SK-N-SH (cell line): ENCODE data around the gene MMAB. TPM values are rescaled to one million over a fixed set of nuclear protein-coding genes. Genes with fewer than 3 reads are reported as not detected.

Experiments used
- CTCF ChIA-PET: fragments of 300-600, 350-600 bp; formaldehyde crosslinking; extraction: SDS; loops from one replicate; lab custom pipeline; 2021; lab: Yijun Ruan, JAX
- POLR2A ChIA-PET: fragments of 350-600 bp; sonication (Branson Sonifier 250); formaldehyde crosslinking; extraction: SDS; loops from one replicate; lab custom pipeline; 2020; ENCODE audit warnings: antibody characterized with exemption, inconsistent platforms; lab: Yijun Ruan, JAX
- DNase-seq: peaks from one replicate; pipeline ENCODE4 v3.0.0; 2012
- H2AFZ ChIP-seq: fragments of 200-600 bp; sonication (generic); 2 replicates; pipeline ENCODE4 v1.8.1; 2016; ENCODE audit warnings: antibody characterized with exemption, mild to moderate bottlenecking, low read depth
- H3F3A ChIP-seq: fragments of 200-600 bp; sonication (generic); replicated peaks from 2 replicates; pipeline ENCODE3; 2016; ENCODE audit warnings: antibody characterized with exemption, mild to moderate bottlenecking; ENCODE audit not compliant: insufficient read depth
- H3K27ac ChIP-seq, 2 experiments: fragments of 200-500 bp in 1 of 2; fragments of 200-600 bp in 1 of 2; sonication (Bioruptor generic) in 1 of 2; sonication (generic), shearing (Covaris generic) in 1 of 2; 2 replicates each; pipeline versions ENCODE4 v1.5.1 to v1.6.1; 2014 to 2016; ENCODE audit warnings: low read depth in 2 of 2, inconsistent platforms in 1 of 2, low read length in 1 of 2, mild to moderate bottlenecking in 1 of 2, mixed read lengths in 1 of 2
- H3K27me3 ChIP-seq: fragments of 200-600 bp; sonication (generic), shearing (Covaris generic); 2 replicates; pipeline ENCODE4 v1.6.1; 2016; ENCODE audit warnings: mixed run types; ENCODE audit not compliant: insufficient read depth
- H3K36me3 ChIP-seq, 2 experiments: fragments of 200-500 bp in 1 of 2; fragments of 200-600 bp in 1 of 2; sonication (Bioruptor generic) in 1 of 2; sonication (generic) in 1 of 2; replicated peaks in 1 of 2; 2 replicates each; pipeline versions ENCODE3 to v1.5.1; 2014 to 2016; ENCODE audit warnings: low read length in 1 of 2, mild to moderate bottlenecking in 1 of 2; ENCODE audit not compliant: insufficient read depth in 2 of 2, control insufficient read depth in 1 of 2
- H3K4me1 ChIP-seq, 2 experiments: fragments of 200-500 bp in 1 of 2; fragments of 200-600 bp in 1 of 2; sonication (Bioruptor generic) in 1 of 2; sonication (generic), shearing (Covaris generic) in 1 of 2; 2 replicates each; pipeline versions ENCODE4 v1.5.1 to v1.6.1; 2014 to 2016; ENCODE audit warnings: low read depth in 1 of 2, low read length in 1 of 2, mixed run types in 1 of 2; ENCODE audit not compliant: insufficient read depth in 2 of 2, control insufficient read depth in 1 of 2
- H3K4me2 ChIP-seq: fragments of 200-600 bp; sonication (generic), shearing (Covaris generic); 2 replicates; pipeline ENCODE4 v1.6.1; 2017; ENCODE audit warnings: mixed run types
- H3K4me3 ChIP-seq, 2 experiments: fragments of 200-500 bp in 1 of 2; fragments of 200-600 bp in 1 of 2; sonication (Bioruptor generic) in 1 of 2; sonication (generic), shearing (Covaris generic) in 1 of 2; 2 replicates each; pipeline versions ENCODE4 v1.5.1 to v1.8.1; 2014 to 2016; ENCODE audit warnings: low read depth in 2 of 2, inconsistent platforms in 1 of 2, low read length in 1 of 2, mild to moderate bottlenecking in 1 of 2, mixed read lengths in 1 of 2, moderate library complexity in 1 of 2
- H3K79me2 ChIP-seq: fragments of 200-600 bp; sonication (generic); 2 replicates; pipeline ENCODE4 v1.8.1; 2017; ENCODE audit warnings: mild to moderate bottlenecking; ENCODE audit not compliant: insufficient read depth
- H3K9ac ChIP-seq: fragments of 200-600 bp; sonication (generic); 2 replicates; pipeline ENCODE4 v1.6.1; 2017; ENCODE audit warnings: mixed run types
- H3K9me2 ChIP-seq: fragments of 200-600 bp; sonication (generic); 2 replicates; pipeline ENCODE4 v1.6.1; 2017; ENCODE audit warnings: mixed run types
- H3K9me3 ChIP-seq: fragments of 200-600 bp; sonication (generic); 2 replicates; pipeline ENCODE4 v1.6.1; 2017; ENCODE audit warnings: mixed run types, mild to moderate bottlenecking, moderate library complexity
- H4K20me1 ChIP-seq: fragments of 200-600 bp; sonication (generic); 2 replicates; pipeline ENCODE4 v1.6.1; 2017; ENCODE audit warnings: mild to moderate bottlenecking, mixed run types; ENCODE audit not compliant: insufficient read depth
- CHD2 ChIP-seq: fragments of 150-350 bp; IDR thresholded peaks from 2 replicates; pipeline ENCODE4 v1.6.1; 2018; ENCODE audit warnings: low read length; ENCODE audit not compliant: partially characterized antibody
- CTCF ChIP-seq: fragments of 200-600 bp; sonication (generic); IDR thresholded peaks from 2 replicates; pipeline ENCODE4 v1.6.1; 2017; ENCODE audit warnings: antibody characterized with exemption, mild to moderate bottlenecking, moderate library complexity
- ELF1 ChIP-seq: IDR thresholded peaks from 2 replicates; pipeline ENCODE4 v1.4.0; 2012
- FOSL2 ChIP-seq: IDR thresholded peaks from 2 replicates; pipeline ENCODE4 v1.4.0; 2012; ENCODE audit warnings: low read depth, mild to moderate bottlenecking, moderate library complexity, borderline replicate concordance
- FOXJ3 ChIP-seq: sonication (generic); formaldehyde crosslinking; IDR thresholded peaks from 2 replicates; pipeline ENCODE4 v1.5.1; 2020; ENCODE audit warnings: mild to moderate bottlenecking, missing genetic modification reagents
- FOXM1 ChIP-seq: IDR thresholded peaks from 2 replicates; pipeline ENCODE4 v1.4.0; 2012; ENCODE audit warnings: low read depth, mild to moderate bottlenecking
- GABPA ChIP-seq: IDR thresholded peaks from 2 replicates; pipeline ENCODE4 v1.4.0; 2012; ENCODE audit warnings: low read depth, mild to moderate bottlenecking
- SMC3 ChIP-seq: IDR thresholded peaks from 2 replicates; pipeline ENCODE4 v1.6.1; 2012; ENCODE audit warnings: low read depth, low read length, improper control_type of control experiment
- YY1 ChIP-seq: IDR thresholded peaks from 2 replicates; pipeline ENCODE4 v1.4.0; 2012; ENCODE audit warnings: low read depth, mild to moderate bottlenecking
- WGBS: methylation state at CpG from one replicate; pipeline ENCODE4 v1.1.6; 2017; ENCODE audit warnings: low lambda C conversion rate; 5-methylcytosine and 5-hydroxymethylcytosine counted together
- polyA plus RNA-seq, 3 experiments: library from polyadenylated mRNA; depleted of rRNA; stranded (reverse); fragments of >200 nt; gene quantifications; 2 replicates each; pipeline ENCODE4 v1.2.3, GENCODE V29; 2012
- TF ChIP-seq, protein P1 (sequence below): fragments of 150-350 bp; IDR thresholded peaks from 2 replicates; pipeline ENCODE4 v1.6.1; 2017; ENCODE audit warnings: antibody characterized with exemption, low read length, low read depth, borderline replicate concordance

MMAB gene
- polyA plus RNA-seq, 1 of the 3 experiments (the other 2 are of a cell fraction), result 15.9 TPM

DNA sequence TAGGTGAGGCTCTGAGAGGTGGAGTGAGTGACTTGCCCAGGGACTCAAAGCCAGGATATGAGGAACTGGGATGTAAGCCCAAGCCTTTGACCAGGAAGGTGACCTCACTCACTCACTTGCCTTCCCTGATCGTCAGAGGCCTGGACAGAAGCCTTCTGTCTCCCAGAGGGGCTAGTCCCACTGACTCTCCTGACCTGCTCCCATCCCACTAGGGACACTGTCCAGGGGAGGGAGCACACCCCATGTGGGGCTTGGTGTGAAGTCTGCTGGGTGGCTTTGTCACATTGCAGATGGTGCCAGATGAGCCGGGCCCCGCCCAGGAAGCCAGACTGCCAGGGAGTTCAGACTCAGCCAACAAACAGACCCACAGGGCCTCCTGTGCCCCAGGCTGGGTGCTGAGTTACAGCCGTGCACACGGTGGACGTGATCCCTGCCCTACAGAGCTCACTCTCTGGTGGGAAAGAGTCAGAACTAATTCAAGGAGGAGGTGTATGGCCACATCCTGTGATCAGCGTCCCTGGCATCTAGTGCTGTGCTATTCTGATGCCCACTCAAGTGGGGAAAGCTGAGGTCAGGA is 28.3 kb downstream of the MMAB start:
- WGBS, result 57% methylated on average over 6 of the region's 7 CpGs
- Histone ChIP-seq H4K20me1 (no peaks in the 10 kb centered on the region), H3K4me1 (peaks cover 0 to 54% of the 10 kb centered on the region in 2 experiments; a peak in 2 of 4 replicates), H3K9ac (no peak overlapping the region)
- no peak for TF ChIP-seq FOXJ3 (CRISPR knock-in tag)
- no peak for TF ChIP-seq ELF1
- no peak for TF ChIP-seq SMC3
- TF ChIP-seq CTCF, result no peak
- TF ChIP-seq, all 33 proteins: peak for 0
- H3K36me3 ChIP-seq, result no peaks in the 10 kb centered on the region
- no peaks in the 10 kb centered on the region for H3K9me2 ChIP-seq
- ChIA-PET POLR2A (interaction anchor here (1.7 kb wide), 1 partner anchor 13 kb away, joined by 4 read pairs; no protein-coding TSS in a partner anchor), CTCF (interaction anchor here (0.8 to 5.7 kb wide), 5 partner anchors 9 to 26 kb away, joined by 3 to 23 read pairs (median 3); no protein-coding TSS in a partner anchor)
- no peak overlapping the region; the same call in 1 of the 2 replicates for H2AFZ ChIP-seq
- no peaks in the 10 kb centered on the region for H3K27me3 ChIP-seq
- peak overlapping the region in 1 of 2 experiments; percentile 62; a peak in 1 of 4 replicates for H3K27ac ChIP-seq
- H3K4me3 ChIP-seq, result no peak overlapping the region
- DNase-seq, result peak; percentile 57
- H3F3A ChIP-seq, result no peaks in the 10 kb centered on the region
- no peaks in the 10 kb centered on the region for H3K9me3 ChIP-seq
- H3K79me2 ChIP-seq, result no peaks in the 10 kb centered on the region
- no peak overlapping the region for H3K4me2 ChIP-seq

DNA sequence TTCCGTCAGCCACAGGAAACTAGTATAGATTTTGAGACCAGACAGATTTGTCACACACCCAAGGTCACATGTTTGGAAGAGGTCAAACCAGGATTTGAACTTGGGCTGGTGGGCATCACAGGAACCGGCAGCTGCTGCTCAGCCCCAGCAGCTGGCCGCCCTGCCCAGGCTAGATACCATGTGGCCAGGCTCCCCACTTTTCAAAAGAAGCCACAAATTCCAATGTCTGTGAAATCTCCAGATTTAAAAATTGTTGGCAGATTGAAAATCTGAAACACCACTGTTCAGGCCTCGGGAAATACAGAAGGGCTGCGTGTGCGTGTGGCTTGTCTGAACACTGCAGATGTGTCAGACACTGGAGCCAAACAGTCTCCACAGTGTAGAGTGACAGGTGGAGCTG is 30.4 kb downstream of the MMAB start:
- ChIA-PET POLR2A (interaction anchor here (2.6 kb wide), 1 partner anchor 20 kb away, joined by 10 read pairs; no protein-coding TSS in a partner anchor), CTCF (interaction anchor here (1.1 to 5.7 kb wide), 5 partner anchors 11 to 31 kb away, joined by 3 to 23 read pairs (median 11); partner anchors contain the start of genes MMAB and MVK)
- no peak for DNase-seq
- peak overlapping the region in 1 of 2 experiments; percentile 91; a peak in 2 of 4 replicates for H3K27ac ChIP-seq
- no peak overlapping the region for H3K9ac ChIP-seq
- H3K4me3 ChIP-seq, result no peak overlapping the region
- H3K36me3 ChIP-seq, result no peaks in the 10 kb centered on the region
- H3K9me3 ChIP-seq, result no peaks in the 10 kb centered on the region
- no peaks in the 10 kb centered on the region for H4K20me1 ChIP-seq
- no peaks in the 10 kb centered on the region for H3K9me2 ChIP-seq
- H3K79me2 ChIP-seq, result no peaks in the 10 kb centered on the region
- 93% methylated on average over 6 of the region's 6 CpGs for WGBS
- H3K4me2 ChIP-seq, result no peak overlapping the region
- no peak overlapping the region for H2AFZ ChIP-seq
- H3K27me3 ChIP-seq, result no peaks in the 10 kb centered on the region
- H3F3A ChIP-seq, result no peaks in the 10 kb centered on the region
- peaks cover 6 to 72% of the 10 kb centered on the region in 2 experiments; a peak in 3 of 4 replicates for H3K4me1 ChIP-seq
- TF ChIP-seq YY1 (no peak), FOXM1 (no peak), CHD2 (no peak), FOSL2 (no peak), GABPA (no peak)
- TF ChIP-seq, protein P1, sequence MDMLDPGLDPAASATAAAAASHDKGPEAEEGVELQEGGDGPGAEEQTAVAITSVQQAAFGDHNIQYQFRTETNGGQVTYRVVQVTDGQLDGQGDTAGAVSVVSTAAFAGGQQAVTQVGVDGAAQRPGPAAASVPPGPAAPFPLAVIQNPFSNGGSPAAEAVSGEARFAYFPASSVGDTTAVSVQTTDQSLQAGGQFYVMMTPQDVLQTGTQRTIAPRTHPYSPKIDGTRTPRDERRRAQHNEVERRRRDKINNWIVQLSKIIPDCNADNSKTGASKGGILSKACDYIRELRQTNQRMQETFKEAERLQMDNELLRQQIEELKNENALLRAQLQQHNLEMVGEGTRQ, result no peak
